ENCODE measurements around the gene LINC01488.

Gene LINC01488

GRCh38 chr11:69463995-69464960 is 17.2 kb upstream of the LINC01488 start:
- DNase-seq (ENCODE audit: low read depth): no peak

DNA sequence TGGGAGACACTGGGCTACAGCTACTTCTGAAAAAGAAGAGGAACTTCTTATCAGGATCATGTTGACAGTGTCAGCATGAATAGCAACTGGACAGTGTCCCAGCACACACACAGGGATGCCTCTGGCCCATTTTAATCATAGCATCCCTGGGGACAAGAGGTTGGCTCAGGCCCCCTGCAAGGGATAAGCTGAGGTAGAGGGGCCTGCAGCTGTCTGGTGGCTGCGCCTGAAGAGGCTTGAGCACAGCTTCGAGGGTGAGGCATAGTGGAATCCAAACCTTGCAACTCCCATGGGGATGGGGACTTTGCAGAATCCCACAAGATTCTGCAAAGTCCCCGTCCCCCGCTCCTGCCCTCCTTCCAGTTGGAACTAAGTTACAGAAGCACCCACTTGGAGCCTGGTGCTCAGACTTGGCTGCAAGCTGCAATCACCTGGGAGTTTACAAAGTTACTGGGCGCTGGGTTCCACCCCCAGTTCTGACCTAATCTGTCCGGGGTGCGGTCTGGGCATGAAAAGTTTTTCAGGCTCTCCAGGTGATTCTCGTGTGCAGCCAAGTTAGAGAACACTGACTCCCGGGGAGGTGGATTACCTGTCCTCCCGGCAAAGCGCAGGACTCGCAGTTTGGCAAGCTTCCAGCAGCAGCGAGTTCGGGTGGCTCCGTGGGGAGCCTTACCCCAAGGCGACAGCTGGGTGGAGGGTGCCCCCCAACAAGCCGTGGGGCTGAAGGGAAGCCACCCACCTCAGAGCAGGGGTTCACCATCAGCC is 16.0 kb upstream of the LINC01488 start:
- DNase-seq (ENCODE audit: low read depth): no peak

DNA sequence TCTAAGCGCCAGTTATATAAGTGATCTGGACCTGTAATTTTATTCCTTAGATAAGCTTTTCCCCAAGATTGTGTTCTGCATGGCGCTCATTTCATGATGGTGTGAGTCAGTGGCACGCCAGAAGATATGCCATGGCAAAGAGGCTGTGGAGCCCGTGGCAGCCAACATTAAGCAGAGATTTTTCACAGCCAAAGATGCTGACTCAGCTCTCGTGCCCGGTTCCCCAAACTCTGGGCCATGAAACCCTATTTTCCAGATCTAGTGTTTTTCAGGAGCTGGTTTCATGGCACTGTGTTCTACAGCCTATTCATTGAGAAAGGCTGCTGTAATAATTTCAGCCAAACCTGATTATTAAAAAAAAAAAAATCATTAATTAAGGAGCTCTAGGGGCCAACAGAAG is 15.4 kb upstream of the LINC01488 start:
- DNase-seq (ENCODE audit: low read depth): no peak

DNA sequence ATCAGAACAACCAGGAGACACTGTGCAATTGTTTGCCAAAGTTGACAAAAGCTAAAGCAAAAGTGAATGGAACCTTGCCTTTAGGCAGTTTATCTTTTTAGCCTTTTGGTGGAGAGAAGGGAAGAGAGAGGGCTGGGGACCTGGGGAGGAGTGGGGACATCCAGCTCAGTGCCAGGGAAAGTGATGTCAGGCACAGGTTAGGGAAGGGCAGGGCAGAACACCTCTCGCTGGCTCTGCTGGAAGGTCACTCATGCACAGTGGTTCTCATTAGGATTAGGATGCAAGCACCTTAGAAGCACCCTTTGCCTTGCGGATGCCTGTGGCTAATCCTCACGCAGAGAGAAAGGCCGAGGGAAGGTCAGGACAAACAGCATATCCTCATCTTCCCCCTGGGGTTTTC is 14.3 kb upstream of the LINC01488 start:
- DNase-seq (ENCODE audit: low read depth): no peak

- no peak for DNase-seq (ENCODE audit: low read depth)
Observed at GRCh38 chr11:69467646-69468045, 13.8 kb upstream of the LINC01488 start.

DNA sequence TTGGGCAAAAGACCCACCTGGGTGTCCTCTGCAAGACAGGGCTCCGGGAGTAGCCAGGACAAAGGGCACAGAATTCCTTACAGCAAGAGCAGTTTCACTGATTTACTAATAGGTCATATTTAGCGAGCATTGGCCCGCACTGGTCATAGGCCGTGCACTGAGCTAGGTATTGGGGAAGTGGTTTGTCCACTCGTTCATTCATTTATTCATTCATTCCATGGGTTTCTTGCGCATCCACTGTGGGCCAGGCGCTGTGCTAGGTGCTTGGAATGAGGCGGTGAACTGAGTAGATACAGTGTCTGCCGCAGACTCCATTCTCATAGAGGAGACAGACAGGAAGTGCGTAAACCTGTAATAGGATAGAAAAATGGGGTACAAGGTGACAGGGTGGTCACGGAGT is 13.2 kb upstream of the LINC01488 start:
- DNase-seq (ENCODE audit: low read depth): no peak

GRCh38 chr11:69468911-69469885 is 12.3 kb upstream of the LINC01488 start:
- no peak for DNase-seq (ENCODE audit: low read depth)

GRCh38 chr11:69470301-69470700 is 11.2 kb upstream of the LINC01488 start:
- no peak for DNase-seq (ENCODE audit: low read depth)

DNA sequence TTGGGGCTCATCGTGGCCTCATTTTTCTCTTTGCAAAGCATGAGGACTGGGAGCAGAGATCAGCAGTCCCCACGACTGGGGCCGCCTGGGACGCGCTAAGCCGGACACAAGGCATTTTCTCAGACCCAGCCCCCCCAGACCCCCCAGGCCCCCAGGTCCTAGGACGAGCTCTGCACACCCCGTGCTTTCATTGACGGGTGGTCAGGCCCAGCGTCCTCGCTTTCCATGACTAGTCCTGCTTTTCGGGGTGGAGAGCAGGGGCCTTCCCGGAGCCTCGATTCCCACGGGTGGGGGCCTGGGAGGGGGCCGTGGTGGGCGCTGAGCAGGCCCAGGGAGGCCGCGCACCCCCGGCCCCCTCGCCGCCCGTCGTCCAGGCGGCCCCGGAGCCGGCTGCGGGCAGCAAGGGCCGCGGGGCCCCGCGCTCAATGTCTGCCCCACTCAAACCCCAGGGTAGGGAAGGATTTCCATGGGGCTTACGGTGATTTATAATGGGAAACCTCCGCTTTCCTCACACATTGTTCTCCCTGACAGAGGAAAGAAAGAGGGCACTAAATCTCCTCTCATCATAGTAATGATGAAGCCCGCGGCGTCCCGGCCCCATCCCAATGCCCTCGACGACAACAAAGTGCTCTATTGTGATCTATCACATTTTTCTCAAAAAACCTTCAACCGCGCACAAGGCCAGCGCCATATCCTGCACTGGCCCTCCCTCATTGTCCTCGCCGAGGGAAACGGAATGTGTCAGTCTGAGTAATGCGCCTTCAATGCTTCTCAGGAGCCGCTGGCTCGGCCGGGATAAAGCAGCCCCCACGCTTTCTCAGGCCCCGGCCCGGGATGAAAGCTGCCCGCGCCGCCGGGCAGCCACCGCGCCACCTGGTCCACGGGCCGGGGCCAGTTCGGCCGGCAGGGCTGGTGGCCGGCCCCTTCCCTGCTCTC is 10.4 kb upstream of the LINC01488 start:
- DNase-seq (ENCODE audit: low read depth): no peak

DNA sequence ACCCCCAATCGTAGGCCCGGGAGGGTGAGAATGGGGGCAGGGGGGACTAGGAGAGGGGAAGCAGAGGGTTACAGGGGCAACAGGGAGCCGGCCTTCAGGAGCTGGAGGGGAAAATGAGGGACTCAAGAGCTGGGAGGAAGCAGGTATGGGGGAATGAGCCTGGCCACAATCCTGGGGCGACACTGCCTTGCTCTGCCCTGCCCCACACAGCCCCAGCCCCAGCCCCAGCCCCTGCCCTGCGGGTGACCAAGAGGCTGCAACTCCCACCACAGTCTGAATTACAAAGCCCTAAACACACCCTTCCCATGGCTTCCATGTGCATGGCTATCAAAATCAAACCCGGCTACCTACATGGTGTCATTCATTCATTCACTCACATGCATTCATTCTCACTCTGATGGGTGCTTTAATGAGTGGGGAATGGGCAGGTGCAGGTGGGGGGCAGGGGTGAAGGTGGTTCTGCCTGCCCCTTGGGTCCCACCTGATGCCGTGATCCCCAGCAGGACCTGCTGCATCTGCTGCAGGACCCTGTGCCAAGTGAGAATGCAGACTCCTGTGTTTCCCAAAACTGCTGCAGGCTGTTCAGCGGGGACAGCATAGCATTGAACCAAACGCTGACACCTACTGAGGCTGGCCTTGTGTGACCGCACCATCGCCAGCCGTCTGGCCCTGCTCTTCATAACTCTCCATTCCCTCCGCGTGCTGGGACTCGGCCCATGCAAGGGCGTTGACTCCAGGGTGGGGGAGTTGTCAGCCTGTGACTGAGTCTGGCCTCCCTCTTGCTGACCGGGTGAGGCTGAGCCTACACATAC is 9.5 kb upstream of the LINC01488 start:
- DNase-seq (ENCODE audit: low read depth): no peak

- no peak for DNase-seq (ENCODE audit: low read depth)
Observed at GRCh38 chr11:69472541-69473275, 8.8 kb upstream of the LINC01488 start.

GRCh38 chr11:69473276-69473845 is 8.1 kb upstream of the LINC01488 start:
- no peak for DNase-seq (ENCODE audit: low read depth)

DNA sequence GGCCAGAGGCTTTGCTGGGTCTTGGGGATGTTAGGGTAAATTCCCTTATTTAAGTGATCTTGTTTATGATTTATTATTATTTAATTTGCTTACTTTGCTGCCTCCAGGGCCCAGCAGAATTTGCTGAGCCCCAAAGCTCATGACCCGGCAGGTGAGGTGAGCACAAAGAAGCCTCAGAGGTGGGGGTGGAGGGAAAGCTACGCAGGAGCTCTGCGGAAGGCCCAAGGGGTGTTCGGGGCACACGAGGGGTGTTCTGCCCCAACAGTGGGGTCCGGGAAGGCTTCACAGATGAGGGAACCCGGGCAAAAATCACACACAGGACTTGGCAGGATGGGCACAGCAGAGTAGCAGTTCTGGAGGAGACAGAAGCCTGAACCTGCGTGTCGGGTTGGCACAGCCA is 6.7 kb upstream of the LINC01488 start:
- no peak for DNase-seq (ENCODE audit: low read depth)

DNA sequence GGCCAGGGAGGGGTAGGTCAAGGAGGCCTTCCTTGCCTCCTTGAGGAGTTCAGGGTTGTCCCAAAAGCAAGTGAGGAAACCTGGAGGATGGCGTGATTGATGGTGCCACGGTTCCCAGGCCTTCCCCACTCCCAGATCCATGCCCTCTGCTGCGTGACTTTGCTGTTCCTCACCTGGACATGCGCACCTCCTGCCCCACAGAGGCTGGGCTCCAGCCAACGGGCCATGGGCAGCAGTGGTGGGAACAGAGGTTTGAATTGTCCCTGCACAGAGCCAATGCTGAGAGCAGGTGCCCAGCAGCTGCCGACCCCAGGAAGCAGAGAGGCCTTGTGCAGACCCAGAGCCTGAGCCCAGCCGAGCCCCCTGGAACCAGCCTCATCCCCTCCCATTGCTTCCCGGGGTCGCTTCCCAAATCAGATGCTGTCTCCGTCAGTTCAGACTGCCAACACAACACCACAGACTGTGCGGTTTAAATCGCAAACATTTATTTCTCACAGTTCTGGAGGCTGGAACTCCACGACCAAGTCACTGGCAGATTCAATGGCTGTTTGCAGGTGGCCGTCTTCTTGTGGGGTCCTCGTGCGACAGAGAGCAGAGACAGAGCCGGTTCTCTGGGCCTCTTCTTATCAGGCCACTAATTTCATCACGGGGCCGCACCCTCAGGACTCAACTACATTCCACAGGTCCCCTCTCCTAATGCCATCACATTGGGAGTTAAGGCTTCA is 6.2 kb upstream of the LINC01488 start:
- DNase-seq (ENCODE audit: low read depth): no peak

- DNase-seq (ENCODE audit: low read depth): no peak
Observed at GRCh38 chr11:69475866-69476471, 5.5 kb upstream of the LINC01488 start.

DNA sequence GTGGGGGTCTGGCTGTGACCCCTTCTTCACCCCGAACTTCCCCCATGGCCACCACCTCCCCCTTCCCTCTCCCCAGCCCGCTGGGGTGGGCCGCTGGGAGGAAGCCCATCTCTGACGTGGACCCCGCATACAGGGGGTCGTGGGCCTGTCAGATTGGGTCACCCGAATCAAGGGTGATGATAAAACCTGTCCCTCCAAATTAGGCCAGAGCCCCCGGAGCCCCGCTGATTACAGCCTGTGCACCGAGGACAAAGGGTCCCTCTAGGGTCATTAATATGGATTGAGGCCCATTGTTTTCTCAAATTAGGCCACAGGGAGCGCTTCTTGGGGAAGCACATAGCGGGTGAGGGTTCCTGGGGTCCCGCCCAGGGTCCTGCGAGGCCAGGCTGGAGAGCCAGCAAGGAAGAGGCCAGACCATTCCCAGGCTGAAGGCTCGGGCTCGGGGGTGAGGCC is 4.9 kb upstream of the LINC01488 start:
- no peak for DNase-seq (ENCODE audit: low read depth)

DNA sequence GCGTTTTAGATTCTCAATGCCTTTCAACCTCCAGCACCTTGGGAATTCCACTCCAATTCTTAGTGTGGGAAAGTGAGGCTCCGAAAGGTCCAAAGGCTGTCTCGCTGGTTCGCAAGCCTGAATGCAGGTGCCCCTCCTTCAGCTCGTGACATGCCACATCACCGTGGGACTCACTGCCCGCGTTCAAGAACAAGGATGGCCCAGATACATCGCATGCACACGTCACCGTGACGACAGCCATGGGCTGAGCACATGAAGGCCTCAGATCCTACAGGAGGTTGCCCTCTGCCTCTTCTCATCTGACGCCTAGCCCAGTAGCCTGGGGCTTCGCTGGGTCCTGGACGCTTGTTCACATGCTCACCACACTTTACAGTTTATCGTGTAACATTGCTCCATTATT is 4.4 kb upstream of the LINC01488 start:
- no peak for DNase-seq (ENCODE audit: low read depth)

Data from GM04503 (cell line).